ENCODE results near the gene GPR15LG.

- TF ChIP-seq POLR2A (IDR thresholded peaks at IDR 0.05): no peak
- TF ChIP-seq EP300 (IDR thresholded peaks at IDR 0.05): no peak
- TF ChIP-seq POLR2AphosphoS5 (IDR thresholded peaks at IDR 0.05): no peak
- no peak for TF ChIP-seq CTCF (IDR thresholded peaks at IDR 0.05)
Observed at GRCh38 chr10:84191106-84191505, 17.5 kb downstream of the GPR15LG start.

Data from suprapubic skin (tissue), 4 donors.